ENCODE measurements around the gene GPRC5C.
"Not testable (repeated sequence)": the region's sequence is repeated elsewhere in the genome, so short reads cannot be mapped to it uniquely, and the experiment has no call there.

GPRC5C gene

DNA sequence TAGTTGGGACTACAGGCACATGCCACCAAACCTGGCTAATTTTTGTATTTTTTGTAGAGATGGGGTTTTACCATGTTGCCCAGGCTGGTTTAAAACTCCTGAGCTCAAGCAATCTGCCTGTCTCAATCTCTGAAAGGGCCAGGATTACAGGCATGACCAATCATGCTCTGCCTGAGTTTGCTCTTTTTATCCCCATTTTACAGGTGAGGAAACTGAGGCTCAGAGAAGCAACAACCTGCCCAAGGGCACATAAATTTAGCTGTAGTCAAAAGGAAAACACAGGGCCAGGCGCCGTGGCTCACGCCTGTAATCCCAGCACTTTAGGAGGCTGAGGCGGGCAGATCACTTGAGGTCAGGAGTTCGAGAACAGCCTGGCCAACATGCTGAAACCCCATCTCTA is 26.6 kb upstream of the GPRC5C start:
- DNase-seq (ENCODE audit: low read depth), result not testable (repeated sequence)

DNA sequence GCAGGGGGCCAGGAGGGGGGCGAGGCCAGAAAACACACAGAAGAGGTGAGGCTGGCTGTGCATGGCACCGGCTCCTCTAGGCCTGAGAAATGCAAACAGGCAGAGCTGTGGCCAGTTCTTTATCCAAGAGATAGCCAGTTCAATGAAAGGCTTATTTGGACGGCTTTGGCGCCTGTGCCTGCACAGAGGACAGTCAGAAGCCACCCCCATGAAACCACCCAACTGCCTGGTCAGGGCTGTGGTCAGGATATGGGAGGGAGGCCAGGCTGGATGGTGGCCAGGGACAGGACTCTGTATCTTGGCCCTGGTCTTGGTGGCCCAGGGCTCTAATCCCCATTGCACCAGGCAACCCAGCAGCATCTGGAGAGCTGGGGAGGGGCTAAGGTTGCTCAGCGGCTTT is 24.5 kb upstream of the GPRC5C start:
- no peak for DNase-seq (ENCODE audit: low read depth)

DNA sequence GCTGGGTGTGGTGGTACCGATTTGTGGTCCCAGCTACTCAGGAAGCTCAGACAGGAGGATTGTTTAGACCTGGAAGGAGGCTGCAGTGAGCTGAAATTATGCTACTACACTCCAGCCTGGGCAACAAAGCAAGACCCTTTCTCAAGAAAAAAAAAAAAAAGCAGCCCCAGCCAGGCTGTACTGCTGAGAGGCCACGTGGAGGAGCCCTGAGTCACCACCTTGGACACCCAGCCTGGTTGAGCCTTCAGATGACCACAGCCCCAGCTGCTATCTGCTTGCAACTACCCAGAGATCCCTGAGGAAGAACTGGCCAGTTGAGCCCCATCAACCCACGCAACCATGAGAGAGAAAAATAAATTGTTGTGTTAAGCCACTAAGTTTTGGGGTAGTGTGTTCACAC is 23.6 kb upstream of the GPRC5C start:
- DNase-seq (ENCODE audit: low read depth), result no peak

DNA sequence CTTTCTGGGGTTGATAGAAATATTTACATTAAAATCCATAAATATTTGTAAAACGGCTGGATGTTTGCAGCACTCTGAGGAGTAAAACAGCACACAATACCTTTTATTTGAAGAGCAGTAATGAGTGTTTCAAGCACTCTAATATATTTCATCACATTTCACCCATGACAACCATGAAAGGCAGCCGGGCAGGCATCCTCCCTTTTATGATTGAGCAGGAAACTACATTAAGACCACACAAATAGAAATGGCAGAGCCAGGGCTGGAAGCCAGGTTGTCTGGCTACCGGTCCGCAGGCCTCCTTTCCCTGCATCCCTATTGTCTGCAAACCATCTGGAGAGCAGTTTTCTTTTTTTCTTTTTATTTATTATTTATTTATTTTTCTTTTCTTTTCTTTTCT is 23.1 kb upstream of the GPRC5C start:
- DNase-seq (ENCODE audit: low read depth), result no peak

DNA sequence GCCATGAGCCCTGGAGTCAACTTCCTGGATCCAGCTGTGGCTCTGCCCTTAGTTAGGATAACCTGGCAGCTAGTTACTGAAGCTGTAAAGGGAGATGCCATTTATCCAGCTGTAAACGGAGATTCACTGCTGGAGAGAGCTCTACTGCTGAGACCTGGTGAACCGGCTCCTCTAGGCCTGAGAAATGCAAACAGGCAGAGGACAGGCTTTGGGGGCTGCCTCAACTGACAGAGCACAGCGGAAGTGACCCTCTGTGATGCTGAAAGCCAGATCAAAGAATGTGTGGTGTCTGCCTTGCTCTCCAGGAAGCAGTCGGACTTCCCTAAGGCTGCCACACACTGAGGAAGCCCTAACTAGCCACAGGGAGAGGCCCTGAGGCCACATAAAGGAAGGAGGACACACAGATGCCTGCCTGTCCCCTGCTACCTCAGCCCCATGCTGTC is 21.9 kb upstream of the GPRC5C start:
- DNase-seq (ENCODE audit: low read depth), result no peak

DNA sequence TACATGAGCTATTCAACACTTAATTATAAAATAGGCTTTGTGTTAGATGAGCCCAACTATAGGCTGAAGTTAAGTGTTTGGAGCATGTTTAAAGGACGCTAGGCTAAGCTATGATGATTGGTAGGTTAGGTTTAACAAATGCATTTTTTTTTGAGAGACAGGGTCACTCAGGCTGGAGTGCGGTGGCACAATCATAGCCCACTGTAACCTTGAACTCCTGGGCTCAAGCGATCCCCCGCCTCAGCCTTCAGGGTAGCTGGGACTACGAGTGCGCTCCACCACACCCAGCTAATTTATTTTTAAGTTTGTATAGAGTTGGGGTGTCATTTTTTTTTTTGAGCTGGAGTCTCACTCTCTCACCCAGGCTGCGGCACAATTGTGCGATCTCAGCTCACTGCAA is 19.3 kb upstream of the GPRC5C start:
- DNase-seq (ENCODE audit: low read depth), result no peak

DNA sequence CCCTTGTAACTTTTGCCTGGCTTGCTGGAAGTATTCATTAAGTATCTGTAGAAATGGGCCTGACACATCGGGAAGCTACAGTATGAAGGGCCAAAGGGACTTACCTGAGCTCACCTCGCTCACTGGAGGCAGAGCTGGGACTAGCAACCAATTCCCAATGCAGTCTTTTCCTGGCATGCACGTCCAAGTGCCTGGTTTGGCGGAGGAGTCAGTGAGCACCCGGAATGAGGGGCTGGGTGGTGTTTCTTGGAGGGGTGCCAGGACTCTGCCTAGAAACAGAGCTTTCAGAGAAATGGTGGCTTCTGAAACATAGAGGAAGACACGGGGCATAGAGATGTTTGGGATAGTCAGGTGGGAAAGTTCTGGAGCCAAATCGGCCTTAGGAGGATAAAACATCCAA is 18.4 kb upstream of the GPRC5C start:
- no peak for DNase-seq (ENCODE audit: low read depth)

DNA sequence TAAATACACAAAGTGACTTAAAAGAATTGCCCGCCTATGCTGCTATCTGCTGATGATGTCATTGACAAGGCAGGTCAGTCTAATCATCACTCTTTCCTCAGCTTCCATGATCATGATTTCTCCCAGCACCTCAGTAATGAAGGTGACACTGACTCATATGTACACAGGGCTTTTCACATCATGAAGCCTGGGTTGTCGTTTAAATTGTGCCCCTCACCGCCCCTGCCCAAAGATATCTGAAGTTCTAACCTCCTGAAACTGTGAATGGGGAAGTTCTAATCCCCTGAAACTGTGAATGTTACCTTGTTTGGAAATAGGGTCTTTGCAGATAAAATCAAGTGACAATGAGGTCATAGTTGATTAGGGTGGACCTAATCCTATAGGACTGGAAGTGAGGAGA is 17.4 kb upstream of the GPRC5C start:
- DNase-seq (ENCODE audit: low read depth), result no peak

DNA sequence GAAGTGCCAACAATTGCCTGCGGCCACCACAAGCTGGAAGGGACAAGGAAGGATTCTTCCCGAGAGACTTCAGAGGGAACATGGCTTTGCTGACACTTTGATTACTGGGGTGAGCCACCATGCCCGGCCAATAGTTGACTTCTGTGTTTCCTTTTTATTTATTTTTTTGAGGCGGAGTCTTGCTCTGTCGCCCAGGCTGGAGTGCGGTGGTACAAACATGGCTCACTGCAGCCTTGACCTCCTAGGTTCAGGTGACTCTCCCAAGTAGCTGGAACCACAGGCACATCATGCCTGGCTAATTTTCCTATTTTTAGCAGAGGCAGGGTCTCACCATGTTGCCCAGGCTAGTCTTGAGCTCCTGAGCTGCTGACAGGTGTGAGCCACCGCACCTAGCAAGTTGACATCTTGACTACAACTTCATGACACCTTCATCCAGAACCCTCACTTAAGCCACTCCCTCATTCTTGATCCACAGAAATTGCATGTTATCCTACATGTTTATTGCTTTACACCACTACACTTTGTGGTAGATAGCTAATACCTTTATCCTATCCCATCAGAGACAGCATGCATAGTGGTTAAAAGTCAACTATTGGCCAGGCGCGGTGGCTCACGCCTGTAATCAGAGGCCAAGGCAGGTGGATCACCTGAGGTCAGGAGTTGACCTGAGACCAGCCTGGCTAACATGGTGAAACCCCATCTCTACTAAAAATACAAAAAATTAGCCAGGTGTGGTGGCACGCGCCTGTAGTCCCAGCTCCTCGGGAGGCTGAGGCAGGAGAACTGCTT is 16.1 kb upstream of the GPRC5C start:
- DNase-seq (ENCODE audit: low read depth), result no peak

DNA sequence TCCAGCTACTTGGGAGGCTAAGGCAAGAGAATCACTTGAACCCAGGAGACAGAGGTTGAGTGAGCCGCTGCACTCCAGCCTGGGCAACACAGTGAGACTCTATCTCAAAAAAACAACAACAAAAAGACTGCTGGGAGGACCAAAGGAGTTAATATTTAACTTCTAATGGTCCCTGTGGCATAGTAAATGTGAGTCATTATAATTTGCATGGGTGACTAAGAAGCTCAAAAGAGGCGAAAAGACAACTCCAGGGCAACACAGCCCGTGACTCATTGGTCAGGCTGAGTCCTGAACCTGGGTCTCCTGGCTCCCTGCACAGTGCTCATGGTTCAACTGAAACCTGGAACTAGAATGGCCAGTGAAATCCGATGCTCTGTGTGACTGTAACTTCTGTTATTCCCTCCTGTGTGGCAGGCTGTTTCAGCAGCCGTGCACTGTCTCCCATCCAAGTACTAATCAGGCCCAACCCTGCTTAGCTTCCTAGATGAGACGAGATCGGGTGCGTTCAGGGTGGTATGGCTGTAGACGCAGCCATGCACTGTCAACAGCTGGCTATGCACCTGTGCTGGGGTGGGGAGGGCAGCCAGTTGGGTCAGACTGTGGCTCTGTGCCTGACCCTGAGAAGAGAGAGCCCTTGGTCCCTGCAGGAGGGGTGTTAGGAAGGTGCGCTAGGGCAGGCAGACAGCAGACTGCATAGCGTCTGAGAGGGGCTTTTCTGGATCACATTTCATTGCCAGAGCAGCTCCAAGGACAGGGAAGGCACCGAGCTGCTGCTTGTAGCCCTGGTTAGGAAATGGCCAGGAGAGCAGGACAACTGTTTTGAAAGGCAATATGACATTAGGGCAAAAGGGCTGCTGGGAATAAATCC is 14.5 kb upstream of the GPRC5C start:
- DNase-seq (ENCODE audit: low read depth), result no peak

DNA sequence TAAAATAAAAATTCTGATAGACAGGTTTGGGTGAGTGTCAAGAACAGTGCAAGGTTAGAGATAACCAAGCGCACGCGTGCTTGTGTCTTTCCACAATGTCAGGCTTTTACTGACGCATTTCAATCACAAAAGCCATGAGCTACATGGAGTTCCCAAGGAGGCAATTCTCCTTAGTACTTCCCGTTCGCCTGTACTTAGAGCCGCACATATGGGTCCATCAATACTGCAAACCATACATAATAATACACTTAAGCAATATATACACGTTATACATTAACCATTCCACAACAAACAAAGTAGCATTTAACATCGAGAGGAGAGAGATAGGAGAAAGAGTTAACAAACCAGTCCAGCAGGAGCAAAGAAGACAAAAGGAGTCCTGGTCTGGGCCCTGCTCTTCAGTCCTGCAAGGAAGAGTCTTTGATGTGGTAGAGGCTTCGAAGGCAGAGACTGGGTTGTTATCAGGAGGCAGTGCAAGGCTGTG is 11.9 kb upstream of the GPRC5C start:
- DNase-seq (ENCODE audit: low read depth), result no peak

DNA sequence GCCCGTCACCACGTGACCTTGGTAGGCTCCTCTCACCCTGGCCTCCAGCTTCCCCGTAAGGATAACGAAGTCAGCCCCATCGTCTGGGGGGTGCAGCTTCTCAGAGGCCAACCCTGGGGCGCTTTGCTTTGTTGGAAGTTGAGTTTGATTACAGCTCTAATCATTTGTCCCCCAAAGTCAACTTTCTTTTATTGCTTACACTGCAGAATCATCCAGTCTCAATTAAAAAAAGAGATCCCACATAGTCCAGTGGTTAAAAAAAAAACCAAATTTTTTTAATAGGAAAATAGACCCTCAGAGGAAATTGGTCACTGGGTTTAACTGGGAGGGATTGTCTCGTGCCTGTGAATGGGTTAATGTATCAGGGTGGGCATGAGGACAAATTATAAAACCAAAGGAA is 7.8 kb upstream of the GPRC5C start:
- no peak for DNase-seq (ENCODE audit: low read depth)

DNA sequence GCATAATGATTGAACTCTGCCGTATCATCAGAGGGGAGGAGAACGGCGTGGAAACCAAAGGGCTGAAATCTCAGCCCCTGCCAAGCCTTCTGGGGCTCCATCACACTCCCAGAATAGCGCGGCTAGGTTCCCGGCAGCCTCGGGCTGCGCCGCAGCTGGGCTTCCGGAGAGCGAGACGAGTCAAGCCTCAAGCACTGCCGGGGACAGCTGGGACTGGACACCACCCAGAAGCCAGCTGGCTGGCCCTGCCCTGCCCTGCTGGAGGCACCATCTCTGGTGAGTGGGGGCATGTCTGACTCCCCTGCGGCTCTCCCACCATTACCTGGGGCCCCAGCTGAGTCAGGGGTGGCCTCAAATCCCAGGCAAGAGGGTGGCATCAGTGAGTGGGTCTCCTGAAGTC is 7.2 kb upstream of the GPRC5C start:
- no peak for DNase-seq (ENCODE audit: low read depth)

DNA sequence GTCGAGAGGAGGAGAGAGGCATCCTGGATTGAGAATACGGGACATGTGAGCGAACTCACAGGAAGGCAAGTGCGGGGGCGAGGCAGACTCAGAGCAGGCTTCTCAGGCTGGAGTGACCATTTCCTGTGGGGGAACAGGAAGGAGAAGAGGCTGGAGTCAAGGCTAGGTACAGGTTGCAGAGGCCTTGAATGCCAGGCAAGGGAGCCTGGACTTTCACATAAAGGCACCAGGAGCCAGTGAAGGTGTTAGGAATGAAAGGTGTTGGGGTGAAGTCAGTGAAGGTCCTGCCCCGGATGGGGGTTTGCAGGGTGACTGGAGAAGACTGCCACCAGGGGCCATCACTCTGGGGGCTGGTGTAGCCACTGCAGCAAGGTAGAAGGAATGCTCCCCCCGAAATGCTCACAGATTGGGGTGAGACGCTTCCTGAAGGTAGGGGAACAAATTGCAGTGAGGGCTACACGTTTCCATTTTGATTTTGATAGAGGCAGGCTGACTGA is 5.3 kb upstream of the GPRC5C start:
- no peak for DNase-seq (ENCODE audit: low read depth)

DNA sequence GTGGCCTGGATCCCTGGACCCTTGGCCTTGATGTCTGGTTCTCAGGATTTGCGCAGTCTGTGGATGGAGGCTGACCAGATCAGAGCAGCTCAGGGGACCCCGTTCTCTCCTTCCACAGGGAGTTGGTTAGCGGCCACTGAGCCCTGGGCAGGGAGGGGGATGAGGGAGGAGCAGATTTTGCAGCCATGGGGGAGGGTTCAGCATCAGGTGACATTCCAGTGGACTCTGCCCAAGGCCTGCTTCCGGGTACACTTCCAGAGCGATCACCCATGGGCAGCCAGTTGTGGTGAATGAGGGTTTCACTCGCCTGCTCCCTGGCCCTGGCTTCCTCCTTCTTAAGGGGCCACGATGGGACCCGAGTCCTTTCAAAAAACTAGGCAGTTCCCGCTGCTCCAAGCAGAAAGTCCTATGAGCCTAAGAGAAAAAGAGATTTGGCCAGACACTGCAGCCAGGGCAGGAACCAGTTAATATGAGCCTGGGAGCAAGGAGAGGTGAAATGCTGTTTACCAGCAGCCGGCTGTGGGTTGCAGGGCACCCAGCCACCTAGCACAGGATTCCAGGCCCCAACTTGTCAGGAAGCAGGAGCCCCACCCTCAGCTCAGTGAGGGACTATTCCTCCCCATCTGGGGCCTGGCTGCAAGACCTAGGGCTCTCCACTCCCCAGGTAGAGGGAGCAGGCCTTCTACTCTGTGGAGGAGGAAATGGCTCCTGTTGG is 4.7 kb upstream of the GPRC5C start:
- DNase-seq (ENCODE audit: low read depth), result no peak

DNA sequence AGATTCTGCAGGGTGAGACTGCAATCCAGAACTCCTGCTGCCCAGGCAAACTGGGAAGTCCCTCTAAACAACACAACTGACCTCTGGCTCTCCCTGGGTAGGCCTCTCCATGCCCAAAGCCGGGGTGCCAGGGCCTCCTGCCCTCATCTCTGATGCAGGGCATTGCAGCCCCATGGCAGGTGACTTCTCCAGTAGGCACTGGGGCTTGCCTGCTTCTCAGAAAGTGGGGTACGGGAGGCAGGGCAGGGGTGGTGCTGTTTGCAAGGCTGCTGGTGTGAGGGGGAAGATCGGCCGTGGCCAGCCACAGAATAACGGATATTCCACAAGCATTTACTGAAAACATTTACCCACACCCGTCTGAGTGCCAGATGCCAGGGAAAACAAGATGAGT is 4.1 kb upstream of the GPRC5C start:
- DNase-seq (ENCODE audit: low read depth), result no peak

DNA sequence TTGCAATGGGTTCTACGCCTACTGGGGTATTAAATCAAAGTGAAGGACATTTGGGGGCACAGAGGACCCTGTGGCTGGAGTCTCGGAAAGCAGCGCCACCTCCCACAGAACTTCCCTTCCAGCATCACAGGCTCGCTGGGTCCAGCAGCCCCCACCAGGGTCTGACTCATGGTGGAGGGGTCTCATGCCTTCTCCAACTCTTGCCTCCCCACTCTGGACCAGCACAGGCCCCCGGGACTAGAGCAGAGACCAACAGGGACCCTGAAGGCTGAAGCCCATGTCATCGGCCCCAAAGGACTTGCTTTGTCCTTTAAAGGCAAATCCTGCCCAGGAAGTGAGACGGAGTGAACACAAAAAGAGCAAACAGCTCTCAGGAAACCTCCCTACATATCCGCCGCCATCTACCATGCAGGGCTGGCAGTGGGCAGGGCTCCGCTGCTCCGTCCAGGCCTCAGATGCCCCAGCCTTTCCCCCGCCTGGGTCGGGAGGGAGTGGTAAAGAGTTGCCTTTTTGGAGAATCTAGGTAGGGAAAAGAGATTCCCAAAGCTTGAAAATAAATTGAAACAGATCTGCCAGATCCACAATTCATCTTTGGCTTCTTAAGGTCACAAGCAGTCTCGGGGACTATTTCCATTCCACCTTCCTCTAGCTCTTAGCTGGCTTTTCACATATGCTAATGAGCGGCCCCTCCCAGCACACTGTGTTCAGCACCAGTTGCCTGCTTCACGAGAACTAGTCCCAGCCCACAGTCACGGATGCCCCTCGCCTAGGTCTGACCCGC is 2.1 kb upstream of the GPRC5C start:
- DNase-seq (ENCODE audit: low read depth), result no peak

DNA sequence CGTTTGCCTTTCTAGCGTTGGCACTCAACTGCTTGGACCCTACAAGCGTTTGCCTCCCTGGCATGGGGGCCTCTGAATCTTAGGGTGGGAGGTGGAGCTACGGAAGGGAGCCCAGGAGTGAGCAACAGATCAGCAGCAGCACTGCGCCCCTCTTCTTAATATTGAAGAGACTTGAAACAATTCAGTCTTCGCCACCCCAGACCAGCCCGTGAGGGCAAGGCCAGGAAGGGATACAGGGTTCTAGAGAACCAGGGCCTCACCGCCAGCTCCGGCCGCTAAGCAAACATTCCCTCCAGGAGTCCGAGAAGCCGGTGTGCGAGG is 1.5 kb upstream of the GPRC5C start:
- no peak for DNase-seq (ENCODE audit: low read depth)

DNA sequence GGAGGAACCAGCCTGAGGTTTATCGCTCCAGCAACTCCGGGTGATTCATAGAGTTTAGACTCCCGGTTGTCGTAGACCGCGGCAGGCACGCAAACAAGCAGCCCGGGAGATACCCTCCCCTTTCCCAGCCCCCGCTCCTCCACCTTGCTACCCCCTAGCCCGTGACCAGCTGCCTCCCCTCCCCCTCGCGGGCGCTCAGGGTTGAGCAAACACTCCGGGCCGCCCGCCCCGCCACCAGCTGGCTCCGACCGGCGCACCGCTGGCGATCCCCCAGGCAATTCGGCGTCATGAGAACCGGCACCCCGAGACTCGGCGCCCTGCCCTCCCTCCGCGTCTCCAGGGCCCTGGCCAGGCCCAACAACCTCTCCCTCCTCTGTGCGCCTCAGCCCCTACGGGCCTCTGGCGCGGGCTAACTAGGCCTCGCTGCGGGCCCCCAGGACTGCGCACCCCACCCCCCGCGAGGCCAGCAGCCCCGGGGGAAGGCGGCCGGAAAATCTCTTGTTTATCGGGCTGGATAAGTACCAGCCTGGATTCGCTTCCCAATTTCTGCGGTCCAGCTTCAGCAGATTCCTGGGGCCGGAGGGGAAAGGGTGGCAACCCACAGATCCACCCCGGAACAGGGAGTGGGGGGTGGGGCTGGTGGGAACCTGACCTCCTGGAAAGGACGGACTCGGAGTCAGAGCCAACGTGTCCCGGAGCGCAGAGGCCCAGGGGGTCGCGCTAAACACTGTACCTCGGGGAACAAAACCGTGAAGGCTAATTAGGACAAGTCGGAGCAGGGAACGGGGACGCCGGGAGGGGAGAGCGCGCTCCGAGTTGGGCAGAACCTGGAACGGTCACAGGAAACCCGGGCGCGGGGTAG is 951 bp upstream of the GPRC5C start:
- DNase-seq (ENCODE audit: low read depth), result no peak

DNA sequence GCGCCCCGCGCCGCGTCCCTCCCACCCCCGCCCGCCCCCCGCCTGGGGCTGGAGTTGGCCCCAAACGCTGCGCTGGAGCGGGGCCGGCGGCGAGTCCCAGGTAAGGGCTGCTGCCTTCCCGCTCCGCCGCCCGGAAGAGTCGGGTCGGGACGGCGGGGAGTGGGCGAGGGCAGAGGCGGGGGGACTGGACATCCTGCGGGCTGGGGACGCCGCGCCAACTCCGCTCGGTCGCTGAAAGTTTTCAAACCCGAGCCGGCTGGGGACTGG is 469 bp downstream of the GPRC5C start:
- DNase-seq (ENCODE audit: low read depth), result no peak

DNA sequence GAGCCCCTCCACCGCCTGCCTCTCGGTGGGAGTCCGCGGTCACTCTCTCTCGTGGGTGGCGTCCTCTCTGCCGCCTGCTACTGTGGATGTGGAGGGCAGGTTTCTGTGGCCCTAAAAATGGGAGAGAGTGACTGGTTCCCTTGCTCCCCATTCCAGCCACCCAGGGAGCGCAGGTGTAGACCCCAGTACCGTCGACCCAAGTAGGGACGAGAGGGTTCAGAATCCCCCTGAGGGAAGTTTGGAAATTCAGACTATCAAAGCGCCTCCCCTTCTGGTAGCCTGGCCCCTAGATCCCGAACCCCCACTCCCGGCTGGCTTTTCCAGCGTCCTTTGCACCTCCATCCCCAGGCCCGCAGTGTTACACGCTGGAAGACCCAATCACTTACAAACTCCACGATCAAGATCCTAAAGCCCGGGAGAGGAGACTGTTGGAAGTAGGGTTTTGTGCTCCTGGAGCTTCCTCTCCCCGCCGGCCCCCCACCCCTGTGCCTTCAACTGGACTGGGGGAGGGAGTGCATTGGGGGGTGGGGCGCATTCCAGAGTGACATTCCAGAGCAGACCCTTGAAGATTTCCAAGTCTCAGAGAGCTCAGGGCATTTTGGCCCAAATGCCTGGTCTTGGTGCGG is 991 bp downstream of the GPRC5C start:
- no peak for DNase-seq (ENCODE audit: low read depth)

Data from activated T-cell treated with anti-CD3 and anti-CD28 coated beads for 48 hours (primary cell).